ENCODE data around the gene GALNT5. TPM values are rescaled to one million over a fixed set of nuclear protein-coding genes. Genes with fewer than 3 reads are reported as not detected.

Gene GALNT5
- total and polyA plus RNA-seq, 10 of the 15 experiments (the other 5 are each of a cell fraction or from before 2014, with no cell fraction given), result under 0.01 to 0.25 (median 0.03) TPM; not detected in 4

DNA sequence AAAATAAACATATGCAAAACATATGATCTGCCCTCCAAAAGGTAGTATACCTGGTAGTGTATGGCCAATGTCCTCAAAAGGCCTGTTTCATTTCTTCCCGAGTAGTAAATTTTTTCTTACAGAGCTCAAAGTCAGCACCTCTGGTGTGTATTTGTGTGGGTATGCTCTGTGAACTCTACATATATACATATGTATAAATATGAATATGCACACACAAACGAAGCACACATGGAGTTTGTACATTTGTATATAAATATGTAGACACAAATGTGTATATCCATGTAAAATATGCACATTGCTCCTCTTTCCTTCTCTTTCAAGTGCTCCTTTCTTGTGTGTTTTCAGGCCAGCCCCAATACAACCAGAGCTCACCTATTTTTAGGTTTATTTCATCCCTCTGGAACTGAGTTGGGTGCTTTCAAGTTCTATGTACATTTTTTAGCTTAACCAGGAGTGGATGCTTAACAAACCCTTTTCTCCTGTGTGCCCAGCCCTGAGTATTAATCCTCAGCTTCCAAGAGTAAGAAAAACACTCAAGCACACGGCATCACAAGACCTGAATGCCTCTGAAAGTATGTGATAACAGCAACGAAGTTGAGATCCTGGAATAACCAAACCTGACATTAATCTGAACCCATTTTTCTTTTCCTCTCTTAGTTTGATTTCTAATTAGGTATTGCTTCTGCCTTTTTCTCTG is 12.2 kb upstream of the GALNT5 start:
- no TSS peak for BruUV-seq (replicated peaks)
- H3K9ac ChIP-seq (ENCODE audit: control insufficient read depth, insufficient read depth, low read length), result no peak overlapping the region
- WGBS (ENCODE audit: insufficient coverage, insufficient replicate concordance, low lambda C conversion rate, missing lambda C conversion rate), result 33% methylated on average over 4 of the region's 4 CpGs
- H3K27me3 ChIP-seq (replicated peaks in 1 of 2; ENCODE audit: control insufficient read depth in 2 of 2, insufficient read depth in 2 of 2, low read length in 1 of 2), result no peaks in the 10 kb centered on the region
- SMC1A ChIA-PET (ENCODE audit: uncharacterized antibody, unreplicated experiment), result interaction anchor here (0.6 to 2.0 kb wide), 6 partner anchors 9 to 1053 kb away, joined by 3 to 5 read pairs (median 3); no protein-coding TSS in a partner anchor
- no peak overlapping the region for H3K27ac ChIP-seq (ENCODE audit: control insufficient read depth, insufficient read depth)
- DNase-seq (ENCODE audit: low read depth, low spot score), result no peak
- H3K9me3 ChIP-seq (replicated peaks; ENCODE audit: control insufficient read depth, insufficient read depth, low read length), result no peaks in the 10 kb centered on the region; the same call in 2 of the 3 replicates
- FAIRE-seq, result no peak
- in situ Hi-C loops (cut with MboI) (no loop called here), intact Hi-C loops (cut with micrococcal nuclease; ENCODE audit: unreplicated experiment) (loop anchor here (5.0 kb wide), 1 partner anchor 227 kb away; no protein-coding TSS in a partner anchor)
- no peaks in the 10 kb centered on the region for H3K36me3 ChIP-seq (ENCODE audit: control insufficient read depth in 2 of 2, insufficient read depth in 2 of 2, low read length in 1 of 2)
- H2AFZ ChIP-seq (ENCODE audit: control insufficient read depth, low read depth, low read length), result no peak overlapping the region
- no peak overlapping the region for H3K4me3 ChIP-seq
- POLR2A ChIA-PET, result interaction anchor here (0.6 kb wide), 1 partner anchor 1398 kb away, joined by 3 read pairs; no protein-coding TSS in a partner anchor
- CTCF ChIA-PET, result no interaction called here
- ATAC-seq, result no peak
- H3K4me1 ChIP-seq (ENCODE audit: control insufficient read depth, insufficient read depth, low read length), result peaks cover 14% of the 10 kb centered on the region
- H3K79me2 ChIP-seq (ENCODE audit: control insufficient read depth, insufficient read depth, low read length), result no peaks in the 10 kb centered on the region
- H4K20me1 ChIP-seq (ENCODE audit: control insufficient read depth, insufficient read depth), result no peaks in the 10 kb centered on the region
- TF ChIP-seq CBX5 (IDR thresholded peaks at IDR 0.05; ENCODE audit: low read depth), result 0 out of 2 replicates have a peak, but pooled peaks have one; percentile 0
- no peak for TF ChIP-seq POLR2A (IDR thresholded peaks at IDR 0.05; ENCODE audit: low read depth, low read length)
- RAD21 ChIA-PET (ENCODE audit: unreplicated experiment), result no interaction called here
- no peak overlapping the region for H3K4me2 ChIP-seq (ENCODE audit: control insufficient read depth, insufficient read depth)

DNA sequence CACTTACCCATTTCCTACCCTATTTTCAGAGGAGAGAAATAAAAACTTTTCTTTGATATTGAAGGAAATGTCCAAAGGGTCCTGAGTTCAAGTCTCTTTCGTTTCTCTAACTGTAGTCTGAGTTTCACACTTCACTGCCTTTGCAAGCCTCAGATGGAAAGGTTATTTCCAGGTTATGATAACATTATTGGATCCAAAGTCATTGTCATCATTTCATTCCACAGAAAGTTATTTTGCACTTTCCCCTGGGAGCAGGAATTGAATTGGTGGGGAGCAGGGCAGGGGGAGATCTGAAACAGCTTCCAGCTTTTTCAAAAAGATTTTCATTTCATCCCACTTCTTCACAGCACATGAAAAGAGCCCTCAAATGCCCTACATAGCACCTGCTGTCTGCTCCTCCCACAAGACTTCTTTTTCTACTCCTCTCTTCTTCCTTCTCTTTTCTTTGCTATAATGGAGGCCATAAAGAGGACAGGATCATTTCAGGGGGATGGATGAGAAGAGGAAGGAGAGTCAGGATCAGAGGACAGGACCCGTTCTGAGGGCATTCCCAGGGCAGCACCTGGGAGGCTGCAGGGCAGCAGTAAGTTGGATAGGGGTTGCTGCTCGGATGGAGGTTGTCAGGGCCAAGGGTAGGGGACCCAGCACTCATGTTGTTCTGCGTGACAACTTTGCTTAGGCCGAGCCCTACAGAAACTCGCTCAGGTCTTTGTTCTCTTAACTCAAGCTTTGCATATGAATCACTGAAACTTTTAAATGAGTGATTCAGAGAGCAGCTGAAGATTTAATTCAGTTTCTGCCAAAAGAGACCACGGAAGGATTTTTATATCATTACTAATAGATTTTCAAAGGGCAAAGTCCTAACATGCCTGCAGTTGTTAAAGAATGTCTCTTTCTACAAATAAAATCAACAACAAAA is 11.4 kb upstream of the GALNT5 start:
- no peak overlapping the region for H3K9ac ChIP-seq (ENCODE audit: control insufficient read depth, insufficient read depth, low read length)
- peak; percentile 31 for DNase-seq (ENCODE audit: low read depth, low spot score)
- peak overlapping the region; percentile 74 for H3K4me2 ChIP-seq (ENCODE audit: control insufficient read depth, insufficient read depth)
- CTCF ChIA-PET, result interaction anchor here (2.1 kb wide), 1 partner anchor 11 kb away, joined by 4 read pairs; the partner anchor contains the start of gene GALNT5
- intact Hi-C loops (cut with micrococcal nuclease; ENCODE audit: unreplicated experiment) (loop anchor here (5.0 kb wide), 1 partner anchor 226 kb away; no protein-coding TSS in a partner anchor), in situ Hi-C loops (cut with MboI) (no loop called here)
- no peaks in the 10 kb centered on the region for H3K79me2 ChIP-seq (ENCODE audit: control insufficient read depth, insufficient read depth, low read length)
- RAD21 ChIA-PET (ENCODE audit: unreplicated experiment), result interaction anchor here (1.1 kb wide), 1 partner anchor 186 kb away, joined by 3 read pairs; no protein-coding TSS in a partner anchor
- 7% methylated on average over 7 of the region's 7 CpGs for WGBS (ENCODE audit: insufficient coverage, insufficient replicate concordance, low lambda C conversion rate, missing lambda C conversion rate)
- H3K36me3 ChIP-seq (ENCODE audit: control insufficient read depth in 2 of 2, insufficient read depth in 2 of 2, low read length in 1 of 2), result no peaks in the 10 kb centered on the region
- no peak overlapping the region for H3K4me3 ChIP-seq
- H3K4me1 ChIP-seq (ENCODE audit: control insufficient read depth, insufficient read depth, low read length), result peaks cover 14% of the 10 kb centered on the region
- peak overlapping the region; percentile 54 for H3K27ac ChIP-seq (ENCODE audit: control insufficient read depth, insufficient read depth)
- SMC1A ChIA-PET (ENCODE audit: uncharacterized antibody, unreplicated experiment), result interaction anchor here (1.0 to 2.0 kb wide), 3 partner anchors 12 to 39 kb away, joined by 3 to 5 read pairs (median 4); no protein-coding TSS in a partner anchor
- FAIRE-seq, result peak; percentile 86
- H4K20me1 ChIP-seq (ENCODE audit: control insufficient read depth, insufficient read depth), result no peaks in the 10 kb centered on the region
- H3K27me3 ChIP-seq (replicated peaks in 1 of 2; ENCODE audit: control insufficient read depth in 2 of 2, insufficient read depth in 2 of 2, low read length in 1 of 2), result no peaks in the 10 kb centered on the region
- ATAC-seq, result peak; percentile 98
- BruUV-seq (replicated peaks), result no TSS peak
- peak overlapping the region; percentile 63 for H2AFZ ChIP-seq (ENCODE audit: control insufficient read depth, low read depth, low read length)
- POLR2A ChIA-PET, result interaction anchor here (0.9 kb wide), 1 partner anchor 720 kb away, joined by 3 read pairs; no protein-coding TSS in a partner anchor
- no peaks in the 10 kb centered on the region; the same call in 2 of the 3 replicates for H3K9me3 ChIP-seq (replicated peaks; ENCODE audit: control insufficient read depth, insufficient read depth, low read length)
- no peak for TF ChIP-seq TARDBP (IDR thresholded peaks at IDR 0.05; ENCODE audit: borderline replicate concordance)
- no peak for TF ChIP-seq ASH2L (IDR thresholded peaks at IDR 0.05; ENCODE audit: borderline replicate concordance, low read depth)
- no peak for TF ChIP-seq BHLHE40 (IDR thresholded peaks at IDR 0.05; ENCODE audit: borderline replicate concordance in 1 of 2, low read depth in 2 of 2, low read length in 1 of 2)
- TF ChIP-seq SIN3A (IDR thresholded peaks at IDR 0.05; ENCODE audit: low read depth, low read length), result no peak
- no peak for TF ChIP-seq SMC3 (IDR thresholded peaks at IDR 0.05; ENCODE audit: borderline replicate concordance, low read length)
- TF ChIP-seq JUNB (IDR thresholded peaks at IDR 0.05), result peak; percentile 97
- TF ChIP-seq BCL11A (IDR thresholded peaks at IDR 0.05; ENCODE audit: low read depth, low read length), result peak; percentile 90
- TF ChIP-seq, protein P1, sequence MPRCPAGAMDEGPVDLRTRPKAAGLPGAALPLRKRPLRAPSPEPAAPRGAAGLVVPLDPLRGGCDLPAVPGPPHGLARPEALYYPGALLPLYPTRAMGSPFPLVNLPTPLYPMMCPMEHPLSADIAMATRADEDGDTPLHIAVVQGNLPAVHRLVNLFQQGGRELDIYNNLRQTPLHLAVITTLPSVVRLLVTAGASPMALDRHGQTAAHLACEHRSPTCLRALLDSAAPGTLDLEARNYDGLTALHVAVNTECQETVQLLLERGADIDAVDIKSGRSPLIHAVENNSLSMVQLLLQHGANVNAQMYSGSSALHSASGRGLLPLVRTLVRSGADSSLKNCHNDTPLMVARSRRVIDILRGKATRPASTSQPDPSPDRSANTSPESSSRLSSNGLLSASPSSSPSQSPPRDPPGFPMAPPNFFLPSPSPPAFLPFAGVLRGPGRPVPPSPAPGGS (IDR thresholded peaks at IDR 0.05; ENCODE audit: borderline replicate concordance, insufficient read depth, low read depth, low read length, poor library complexity, severe bottlenecking), result no peak
- 0 out of 2 replicates have a peak, but pooled peaks have one; percentile 14 for TF ChIP-seq EED (IDR thresholded peaks at IDR 0.05; ENCODE audit: low read depth)
- no peak for TF ChIP-seq NFXL1 (IDR thresholded peaks at IDR 0.05; ENCODE audit: borderline replicate concordance)
- peak; percentile 94 for TF ChIP-seq FOXM1 (IDR thresholded peaks at IDR 0.05; ENCODE audit: low read depth, low read length)

Measured in GM12878 (cell line).